ENCODE data around the gene NLRP4. TPM values are rescaled to one million over a fixed set of nuclear protein-coding genes. Genes with fewer than 3 reads are reported as not detected.

NLRP4 gene
- total RNA-seq, 4 donors from 2014 or later, result not detected

DNA sequence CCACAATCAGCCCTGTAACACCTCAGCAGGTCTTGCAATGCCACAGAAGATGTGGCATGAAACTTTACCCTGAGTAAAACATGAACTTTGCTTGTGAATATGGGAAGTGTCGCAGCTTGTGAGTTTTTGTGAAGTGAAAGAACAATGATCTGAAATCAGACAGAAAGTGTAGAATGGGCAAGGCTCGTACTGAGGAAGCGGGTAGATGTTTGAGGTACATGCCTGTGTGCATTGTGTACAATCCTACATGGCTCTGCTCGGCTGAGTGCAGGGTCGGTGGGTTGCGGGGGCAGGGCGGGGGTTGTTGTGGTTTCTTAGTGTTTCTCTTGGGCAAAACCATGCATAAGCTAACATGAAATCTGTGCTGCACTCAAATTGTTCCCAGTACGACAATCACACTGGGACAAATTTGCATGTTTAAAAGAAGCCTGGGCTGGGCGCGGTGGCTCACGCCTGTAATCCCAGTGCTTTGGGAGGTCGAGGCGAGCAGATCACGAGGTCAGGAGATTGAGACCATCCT, 94.7 kb downstream of the NLRP4 start:
- no peak for DNase-seq
- Histone ChIP-seq H3K36me3 (no peaks in the 10 kb centered on the region), H3K4me3 (no peak overlapping the region), H3K9me3 (peaks cover 0 to 5% (median 0%) of the 10 kb centered on the region in 4 donors), H3K4me1 (no peaks in the 10 kb centered on the region), H3K27me3 (no peaks in the 10 kb centered on the region), H3K27ac (no peak overlapping the region)
- TF ChIP-seq, protein P1, sequence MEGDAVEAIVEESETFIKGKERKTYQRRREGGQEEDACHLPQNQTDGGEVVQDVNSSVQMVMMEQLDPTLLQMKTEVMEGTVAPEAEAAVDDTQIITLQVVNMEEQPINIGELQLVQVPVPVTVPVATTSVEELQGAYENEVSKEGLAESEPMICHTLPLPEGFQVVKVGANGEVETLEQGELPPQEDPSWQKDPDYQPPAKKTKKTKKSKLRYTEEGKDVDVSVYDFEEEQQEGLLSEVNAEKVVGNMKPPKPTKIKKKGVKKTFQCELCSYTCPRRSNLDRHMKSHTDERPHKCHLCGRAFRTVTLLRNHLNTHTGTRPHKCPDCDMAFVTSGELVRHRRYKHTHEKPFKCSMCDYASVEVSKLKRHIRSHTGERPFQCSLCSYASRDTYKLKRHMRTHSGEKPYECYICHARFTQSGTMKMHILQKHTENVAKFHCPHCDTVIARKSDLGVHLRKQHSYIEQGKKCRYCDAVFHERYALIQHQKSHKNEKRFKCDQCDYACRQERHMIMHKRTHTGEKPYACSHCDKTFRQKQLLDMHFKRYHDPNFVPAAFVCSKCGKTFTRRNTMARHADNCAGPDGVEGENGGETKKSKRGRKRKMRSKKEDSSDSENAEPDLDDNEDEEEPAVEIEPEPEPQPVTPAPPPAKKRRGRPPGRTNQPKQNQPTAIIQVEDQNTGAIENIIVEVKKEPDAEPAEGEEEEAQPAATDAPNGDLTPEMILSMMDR (IDR thresholded peaks at IDR 0.05), result no peak
- no peak for TF ChIP-seq POLR2A (IDR thresholded peaks at IDR 0.05)

Other genes with a start within 250 kb of the NLRP4 start
- 10 to 100 TPM in 3 of 4 donors, 1 to 10 TPM in 1; 6.0 to 14.9 (median 12.0) TPM for gene FIZ1, start 237.0 kb upstream of the NLRP4 start, total RNA-seq
- gene ZNF524, start 236.3 kb upstream of the NLRP4 start, total RNA-seq, result 10 to 100 TPM; 30.3 to 45.2 (median 44.4) TPM
- gene ZNF865, start 230.9 kb upstream of the NLRP4 start, total RNA-seq, result 10 to 100 TPM in 3 of 4 donors, 1 to 10 TPM in 1; 8.6 to 18.9 (median 14.3) TPM
- gene ZNF784, start 212.0 kb upstream of the NLRP4 start, total RNA-seq, result 10 to 100 TPM in 3 of 4 donors, 1 to 10 TPM in 1; 6.0 to 18.3 (median 12.3) TPM
- gene ZNF580, start 195.5 kb upstream of the NLRP4 start, total RNA-seq, result 10 to 100 TPM; 12.3 to 38.4 (median 25.2) TPM
- gene ZNF581, start 192.9 kb upstream of the NLRP4 start, total RNA-seq, result 10 to 100 TPM in 3 of 4 donors, 1 to 10 TPM in 1; 7.7 to 28.9 (median 14.1) TPM
- 10 to 100 TPM in 3 of 4 donors, 1 to 10 TPM in 1; 8.1 to 17.4 (median 14.0) TPM for gene CCDC106, start 188.3 kb upstream of the NLRP4 start, total RNA-seq
- 100 to 1,000 TPM; 132 to 292 (median 159) TPM for gene U2AF2, start 181.5 kb upstream of the NLRP4 start, total RNA-seq
- 100 to 1,000 TPM; 120 to 241 (median 163) TPM for gene EPN1, start 161.3 kb upstream of the NLRP4 start, total RNA-seq
- gene NLRP9, start 98.1 kb upstream of the NLRP4 start, total RNA-seq, result not detected
- under 1 TPM in 1 of 4 donors, not detected in 3; 0.94 TPM for gene RFPL4A, start 77.4 kb upstream of the NLRP4 start, total RNA-seq
- not detected for gene RFPL4AL1, start 67.4 kb upstream of the NLRP4 start, total RNA-seq
- gene NLRP11, start 4.5 kb upstream of the NLRP4 start, total RNA-seq, result not detected
- not detected for gene NLRP13, start 95.8 kb downstream of the NLRP4 start, total RNA-seq
- not detected for gene NLRP8, start 111.3 kb downstream of the NLRP4 start, total RNA-seq
- gene NLRP5, start 150.2 kb downstream of the NLRP4 start, total RNA-seq, result not detected